Measurements from ENCODE around the gene DSP. TPM values are rescaled to one million over a fixed set of nuclear protein-coding genes. Genes with fewer than 3 reads are reported as not detected.

DSP gene
- total RNA-seq, 4 donors from 2014 or later: 1.9 to 4.2 (median 2.5) TPM

DNA sequence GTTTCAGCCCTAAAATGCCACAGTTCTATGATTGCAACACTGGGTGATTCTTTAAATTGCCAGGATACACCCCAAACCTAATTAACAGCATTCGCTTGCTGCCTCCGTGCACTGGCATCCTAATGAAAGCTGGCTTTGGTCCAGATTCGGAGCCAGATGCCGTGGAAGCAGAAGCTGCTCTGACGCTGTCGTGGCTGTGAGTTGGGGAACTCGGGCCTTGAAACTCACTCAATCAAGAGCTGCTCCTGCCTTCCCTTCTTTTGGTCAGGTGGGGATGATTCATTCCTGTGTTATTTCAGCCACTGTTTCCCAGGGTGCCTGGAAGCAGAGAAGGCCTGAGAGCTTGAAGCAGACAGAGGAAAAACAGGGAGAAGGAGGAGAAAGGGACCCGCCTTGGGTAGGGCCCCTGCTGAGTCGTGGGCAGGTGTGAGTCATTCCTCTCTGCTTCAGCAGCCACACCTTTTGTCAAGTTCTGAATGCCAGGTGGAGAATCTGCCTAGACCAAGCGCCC is 36.2 kb upstream of the DSP start:
- TF ChIP-seq, protein P1, sequence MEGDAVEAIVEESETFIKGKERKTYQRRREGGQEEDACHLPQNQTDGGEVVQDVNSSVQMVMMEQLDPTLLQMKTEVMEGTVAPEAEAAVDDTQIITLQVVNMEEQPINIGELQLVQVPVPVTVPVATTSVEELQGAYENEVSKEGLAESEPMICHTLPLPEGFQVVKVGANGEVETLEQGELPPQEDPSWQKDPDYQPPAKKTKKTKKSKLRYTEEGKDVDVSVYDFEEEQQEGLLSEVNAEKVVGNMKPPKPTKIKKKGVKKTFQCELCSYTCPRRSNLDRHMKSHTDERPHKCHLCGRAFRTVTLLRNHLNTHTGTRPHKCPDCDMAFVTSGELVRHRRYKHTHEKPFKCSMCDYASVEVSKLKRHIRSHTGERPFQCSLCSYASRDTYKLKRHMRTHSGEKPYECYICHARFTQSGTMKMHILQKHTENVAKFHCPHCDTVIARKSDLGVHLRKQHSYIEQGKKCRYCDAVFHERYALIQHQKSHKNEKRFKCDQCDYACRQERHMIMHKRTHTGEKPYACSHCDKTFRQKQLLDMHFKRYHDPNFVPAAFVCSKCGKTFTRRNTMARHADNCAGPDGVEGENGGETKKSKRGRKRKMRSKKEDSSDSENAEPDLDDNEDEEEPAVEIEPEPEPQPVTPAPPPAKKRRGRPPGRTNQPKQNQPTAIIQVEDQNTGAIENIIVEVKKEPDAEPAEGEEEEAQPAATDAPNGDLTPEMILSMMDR (IDR thresholded peaks at IDR 0.05; ENCODE audit: low read depth): no peak

DNA sequence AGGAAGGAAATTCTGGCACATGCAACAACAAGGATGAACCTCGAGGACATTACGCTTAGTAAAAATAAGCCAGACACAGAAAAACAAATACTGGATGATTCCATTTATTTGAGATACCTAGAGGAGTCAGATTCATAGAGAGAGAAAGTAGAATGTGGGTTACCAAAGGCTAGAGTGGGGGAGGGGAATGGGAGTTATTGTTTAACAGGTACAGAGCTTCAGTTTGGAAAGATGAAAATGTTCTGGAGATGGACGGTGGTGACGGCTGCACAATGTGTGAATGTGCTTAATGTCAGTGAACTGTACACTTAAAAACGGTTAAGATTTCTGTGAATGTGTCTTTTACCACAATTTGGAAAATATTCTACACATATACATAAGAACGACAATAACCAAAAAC is 33.9 kb upstream of the DSP start:
- TF ChIP-seq, protein P1 (IDR thresholded peaks at IDR 0.05; ENCODE audit: low read depth): no peak

DNA sequence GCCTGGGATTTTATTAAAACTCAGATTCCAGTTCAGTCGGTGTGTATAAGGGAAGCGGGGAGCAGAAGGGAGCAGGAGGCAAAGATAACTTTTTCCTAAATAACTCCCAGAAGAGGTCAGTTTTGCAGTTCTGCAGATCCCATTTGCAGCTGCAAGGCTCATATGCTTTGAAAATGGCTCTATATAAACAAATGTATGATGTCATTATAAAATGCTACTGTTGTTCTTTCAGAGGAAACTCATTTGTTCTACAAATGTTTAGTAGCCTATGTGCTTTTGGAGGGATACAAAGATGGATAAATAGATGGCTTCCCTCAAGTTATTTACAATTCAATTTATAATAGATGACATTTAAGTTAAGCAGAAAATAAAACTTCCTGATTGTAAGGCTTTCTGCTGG is 29.2 kb upstream of the DSP start:
- TF ChIP-seq, protein P1 (IDR thresholded peaks at IDR 0.05; ENCODE audit: low read depth): no peak

DNA sequence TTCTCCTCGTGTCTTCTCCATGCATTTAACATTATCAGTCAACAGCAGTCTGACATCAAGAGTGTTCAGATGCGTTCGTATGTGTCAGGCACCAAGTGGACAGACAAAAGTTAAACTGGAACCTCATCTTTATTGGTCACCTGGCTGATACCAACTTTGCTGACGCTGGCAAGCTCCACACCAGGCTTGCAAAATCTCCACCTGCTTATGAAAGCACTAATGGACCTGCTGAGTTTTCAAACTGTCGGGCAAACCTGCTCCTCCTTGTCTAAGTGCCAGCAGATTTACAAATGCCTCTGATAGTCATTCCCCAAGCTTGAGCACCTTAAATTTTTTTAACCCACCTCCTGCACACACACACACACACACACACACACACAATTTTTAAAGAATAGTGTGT is 27.9 kb upstream of the DSP start:
- TF ChIP-seq, protein P1 (IDR thresholded peaks at IDR 0.05; ENCODE audit: low read depth): no peak

DNA sequence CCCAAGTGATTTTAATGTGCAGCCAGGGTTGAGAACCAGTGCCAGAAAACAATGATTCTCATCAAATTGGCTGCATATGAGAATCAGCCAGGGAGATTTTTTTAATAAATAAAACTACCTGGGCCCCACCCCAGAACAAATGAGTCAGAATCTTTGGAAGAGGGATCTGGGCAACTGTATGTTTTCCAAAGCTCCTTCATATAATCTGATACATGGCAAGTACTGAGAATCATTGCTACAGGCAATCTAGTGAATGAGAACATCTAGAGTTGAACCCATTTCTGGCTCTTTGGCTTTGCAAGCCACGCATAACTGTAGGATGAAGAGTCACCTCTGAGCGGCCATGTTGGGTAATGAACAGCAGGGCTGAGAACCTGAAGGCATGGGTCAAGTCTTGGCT is 26.1 kb upstream of the DSP start:
- TF ChIP-seq, protein P1 (IDR thresholded peaks at IDR 0.05; ENCODE audit: low read depth): no peak

DNA sequence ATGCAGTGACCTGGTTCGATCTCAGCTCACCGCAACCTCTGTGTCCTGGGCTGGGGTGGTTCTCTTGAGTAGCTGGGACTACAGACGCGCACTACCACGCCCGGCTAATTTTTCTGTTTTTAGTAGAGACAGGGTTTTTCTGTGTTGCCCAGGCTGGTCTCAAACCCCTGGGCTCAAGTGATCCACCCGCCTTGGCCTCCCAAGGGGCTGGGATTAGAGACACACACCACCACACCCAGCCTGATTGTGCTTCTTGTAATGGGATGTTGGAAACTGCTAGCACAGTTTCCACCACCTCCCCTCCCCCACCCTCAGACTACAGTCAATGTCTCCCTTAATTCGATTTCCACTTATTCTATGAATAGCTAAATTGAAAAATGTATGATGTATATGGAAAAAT is 22.6 kb upstream of the DSP start:
- TF ChIP-seq, protein P1 (IDR thresholded peaks at IDR 0.05; ENCODE audit: low read depth): no peak

DNA sequence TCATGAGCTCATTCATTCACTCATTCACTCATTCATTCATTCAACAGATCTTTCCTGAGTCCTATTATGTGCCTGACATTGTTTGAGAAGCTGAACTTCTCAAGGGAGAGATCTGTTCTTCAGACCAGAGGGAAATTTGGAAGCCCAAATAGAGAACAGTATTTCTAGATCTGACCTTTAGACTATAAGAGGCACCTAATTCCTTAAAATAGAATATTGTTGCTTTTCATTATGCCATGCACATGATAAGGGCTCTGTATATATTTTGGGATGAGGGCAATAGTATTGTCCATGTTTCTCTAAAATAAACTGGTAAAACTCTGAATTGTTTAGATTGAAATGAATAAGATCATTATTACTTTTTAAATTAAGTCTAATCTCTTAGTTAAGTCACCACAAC is 18.6 kb upstream of the DSP start:
- TF ChIP-seq, protein P1 (IDR thresholded peaks at IDR 0.05; ENCODE audit: low read depth): no peak

Measured in subcutaneous adipose tissue (tissue), 4 donors.